Neural cell (in vitro differentiated cells): ENCODE data around the gene SLC35A4.

Experiments
- CTCF ChIP-seq: fragments of 450-650 bp; IDR thresholded peaks from 2 replicates; pipeline ENCODE4 v1.5.1; 2014; ENCODE audit warnings: antibody characterized with exemption, mild to moderate bottlenecking, moderate library complexity; ENCODE audit not compliant: poor library complexity, severe bottlenecking
- EZH2 ChIP-seq: fragments of 200-600, 300-800 bp; shearing (Covaris generic), sonication (generic); IDR thresholded peaks from 2 replicates; pipeline ENCODE4 v1.6.1; 2014; ENCODE audit warnings: antibody characterized with exemption, low read length, borderline replicate concordance, mild to moderate bottlenecking; ENCODE audit not compliant: insufficient read depth, poor library complexity, severe bottlenecking
- MXI1 ChIP-seq: fragments of 450-650 bp; conservative IDR thresholded peaks from 2 replicates; pipeline ENCODE4 v1.6.1; 2014; ENCODE audit warnings: antibody characterized with exemption, mild to moderate bottlenecking; ENCODE audit not compliant: poor library complexity, severe bottlenecking
- POLR2AphosphoS5 ChIP-seq: IDR thresholded peaks from 2 replicates; pipeline ENCODE4 v1.6.1; 2012
- SMC3 ChIP-seq: fragments of 450-650 bp; conservative IDR thresholded peaks from 2 replicates; pipeline ENCODE4 v1.6.1; 2014; ENCODE audit warnings: antibody characterized with exemption, mild to moderate bottlenecking, moderate library complexity; ENCODE audit not compliant: poor library complexity
- TAF1 ChIP-seq: IDR thresholded peaks from 2 replicates; pipeline ENCODE4 v1.6.1; 2012; ENCODE audit warnings: low read depth
- TF ChIP-seq, protein P1 (sequence below): IDR thresholded peaks from 2 replicates; pipeline ENCODE4 v1.6.1; 2012; ENCODE audit warnings: borderline replicate concordance

- no peak for TF ChIP-seq CTCF
- no peak for TF ChIP-seq POLR2AphosphoS5
- TF ChIP-seq EZH2, result no peak
- TF ChIP-seq, protein P1, sequence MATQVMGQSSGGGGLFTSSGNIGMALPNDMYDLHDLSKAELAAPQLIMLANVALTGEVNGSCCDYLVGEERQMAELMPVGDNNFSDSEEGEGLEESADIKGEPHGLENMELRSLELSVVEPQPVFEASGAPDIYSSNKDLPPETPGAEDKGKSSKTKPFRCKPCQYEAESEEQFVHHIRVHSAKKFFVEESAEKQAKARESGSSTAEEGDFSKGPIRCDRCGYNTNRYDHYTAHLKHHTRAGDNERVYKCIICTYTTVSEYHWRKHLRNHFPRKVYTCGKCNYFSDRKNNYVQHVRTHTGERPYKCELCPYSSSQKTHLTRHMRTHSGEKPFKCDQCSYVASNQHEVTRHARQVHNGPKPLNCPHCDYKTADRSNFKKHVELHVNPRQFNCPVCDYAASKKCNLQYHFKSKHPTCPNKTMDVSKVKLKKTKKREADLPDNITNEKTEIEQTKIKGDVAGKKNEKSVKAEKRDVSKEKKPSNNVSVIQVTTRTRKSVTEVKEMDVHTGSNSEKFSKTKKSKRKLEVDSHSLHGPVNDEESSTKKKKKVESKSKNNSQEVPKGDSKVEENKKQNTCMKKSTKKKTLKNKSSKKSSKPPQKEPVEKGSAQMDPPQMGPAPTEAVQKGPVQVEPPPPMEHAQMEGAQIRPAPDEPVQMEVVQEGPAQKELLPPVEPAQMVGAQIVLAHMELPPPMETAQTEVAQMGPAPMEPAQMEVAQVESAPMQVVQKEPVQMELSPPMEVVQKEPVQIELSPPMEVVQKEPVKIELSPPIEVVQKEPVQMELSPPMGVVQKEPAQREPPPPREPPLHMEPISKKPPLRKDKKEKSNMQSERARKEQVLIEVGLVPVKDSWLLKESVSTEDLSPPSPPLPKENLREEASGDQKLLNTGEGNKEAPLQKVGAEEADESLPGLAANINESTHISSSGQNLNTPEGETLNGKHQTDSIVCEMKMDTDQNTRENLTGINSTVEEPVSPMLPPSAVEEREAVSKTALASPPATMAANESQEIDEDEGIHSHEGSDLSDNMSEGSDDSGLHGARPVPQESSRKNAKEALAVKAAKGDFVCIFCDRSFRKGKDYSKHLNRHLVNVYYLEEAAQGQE, result no peak
- no peak for TF ChIP-seq TAF1
- no peak for TF ChIP-seq SMC3
- TF ChIP-seq MXI1, result no peak
These were observed 46.4 kb downstream of the SLC35A4 start for GRCh38 chr5:140611020-140611521.
